HL-60 (cell line): Measurements from ENCODE around the gene MTMR1.

Experiments
- GABPA ChIP-seq: IDR thresholded peaks from 2 replicates; pipeline ENCODE4 v1.6.1; 2012; ENCODE audit warnings: low read depth
- POLR2AphosphoS5 ChIP-seq: IDR thresholded peaks from 2 replicates; pipeline ENCODE4 v1.6.1; 2012; ENCODE audit warnings: low read depth
- TF ChIP-seq, protein P1 (sequence below): IDR thresholded peaks from one replicate; pipeline ENCODE4 v1.5.1; 2011; ENCODE audit warnings: low read length, control low read depth, inconsistent platforms; ENCODE audit not compliant: insufficient read depth
- TF ChIP-seq, protein P2 (sequence below): IDR thresholded peaks from 2 replicates; pipeline ENCODE4 v1.6.1; 2012; ENCODE audit warnings: low read depth; ENCODE audit not compliant: insufficient replicate concordance

DNA sequence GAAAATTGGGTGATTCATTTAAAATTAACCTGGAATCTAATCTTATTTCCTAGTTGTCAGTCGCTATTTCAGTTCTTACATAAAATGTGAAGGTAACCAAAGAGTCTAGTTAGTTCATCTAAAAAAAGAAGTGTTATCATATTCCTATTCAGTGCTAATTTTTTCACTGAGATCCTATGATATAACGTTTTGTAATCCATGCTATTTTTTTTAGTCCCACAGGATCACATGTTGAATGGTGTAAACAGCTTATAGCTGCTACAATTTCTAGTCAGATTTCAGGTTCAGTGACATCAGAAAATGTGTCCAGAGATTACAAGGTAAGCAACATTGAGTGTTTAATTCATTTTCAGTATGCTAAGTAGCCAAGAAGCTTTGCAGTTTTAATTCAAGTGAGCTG lies 5.8 kb downstream of the MTMR1 start:
- TF ChIP-seq, protein P1, sequence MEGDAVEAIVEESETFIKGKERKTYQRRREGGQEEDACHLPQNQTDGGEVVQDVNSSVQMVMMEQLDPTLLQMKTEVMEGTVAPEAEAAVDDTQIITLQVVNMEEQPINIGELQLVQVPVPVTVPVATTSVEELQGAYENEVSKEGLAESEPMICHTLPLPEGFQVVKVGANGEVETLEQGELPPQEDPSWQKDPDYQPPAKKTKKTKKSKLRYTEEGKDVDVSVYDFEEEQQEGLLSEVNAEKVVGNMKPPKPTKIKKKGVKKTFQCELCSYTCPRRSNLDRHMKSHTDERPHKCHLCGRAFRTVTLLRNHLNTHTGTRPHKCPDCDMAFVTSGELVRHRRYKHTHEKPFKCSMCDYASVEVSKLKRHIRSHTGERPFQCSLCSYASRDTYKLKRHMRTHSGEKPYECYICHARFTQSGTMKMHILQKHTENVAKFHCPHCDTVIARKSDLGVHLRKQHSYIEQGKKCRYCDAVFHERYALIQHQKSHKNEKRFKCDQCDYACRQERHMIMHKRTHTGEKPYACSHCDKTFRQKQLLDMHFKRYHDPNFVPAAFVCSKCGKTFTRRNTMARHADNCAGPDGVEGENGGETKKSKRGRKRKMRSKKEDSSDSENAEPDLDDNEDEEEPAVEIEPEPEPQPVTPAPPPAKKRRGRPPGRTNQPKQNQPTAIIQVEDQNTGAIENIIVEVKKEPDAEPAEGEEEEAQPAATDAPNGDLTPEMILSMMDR, result no peak
- no peak for TF ChIP-seq GABPA
- TF ChIP-seq POLR2AphosphoS5, result no peak
- TF ChIP-seq, protein P2, sequence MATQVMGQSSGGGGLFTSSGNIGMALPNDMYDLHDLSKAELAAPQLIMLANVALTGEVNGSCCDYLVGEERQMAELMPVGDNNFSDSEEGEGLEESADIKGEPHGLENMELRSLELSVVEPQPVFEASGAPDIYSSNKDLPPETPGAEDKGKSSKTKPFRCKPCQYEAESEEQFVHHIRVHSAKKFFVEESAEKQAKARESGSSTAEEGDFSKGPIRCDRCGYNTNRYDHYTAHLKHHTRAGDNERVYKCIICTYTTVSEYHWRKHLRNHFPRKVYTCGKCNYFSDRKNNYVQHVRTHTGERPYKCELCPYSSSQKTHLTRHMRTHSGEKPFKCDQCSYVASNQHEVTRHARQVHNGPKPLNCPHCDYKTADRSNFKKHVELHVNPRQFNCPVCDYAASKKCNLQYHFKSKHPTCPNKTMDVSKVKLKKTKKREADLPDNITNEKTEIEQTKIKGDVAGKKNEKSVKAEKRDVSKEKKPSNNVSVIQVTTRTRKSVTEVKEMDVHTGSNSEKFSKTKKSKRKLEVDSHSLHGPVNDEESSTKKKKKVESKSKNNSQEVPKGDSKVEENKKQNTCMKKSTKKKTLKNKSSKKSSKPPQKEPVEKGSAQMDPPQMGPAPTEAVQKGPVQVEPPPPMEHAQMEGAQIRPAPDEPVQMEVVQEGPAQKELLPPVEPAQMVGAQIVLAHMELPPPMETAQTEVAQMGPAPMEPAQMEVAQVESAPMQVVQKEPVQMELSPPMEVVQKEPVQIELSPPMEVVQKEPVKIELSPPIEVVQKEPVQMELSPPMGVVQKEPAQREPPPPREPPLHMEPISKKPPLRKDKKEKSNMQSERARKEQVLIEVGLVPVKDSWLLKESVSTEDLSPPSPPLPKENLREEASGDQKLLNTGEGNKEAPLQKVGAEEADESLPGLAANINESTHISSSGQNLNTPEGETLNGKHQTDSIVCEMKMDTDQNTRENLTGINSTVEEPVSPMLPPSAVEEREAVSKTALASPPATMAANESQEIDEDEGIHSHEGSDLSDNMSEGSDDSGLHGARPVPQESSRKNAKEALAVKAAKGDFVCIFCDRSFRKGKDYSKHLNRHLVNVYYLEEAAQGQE, result no peak
